HL-60 (cell line): Measurements from ENCODE around the gene PGR.

Experiments
- CTCF ChIP-seq: IDR thresholded peaks from one replicate; pipeline ENCODE4 v1.5.1; 2011; ENCODE audit warnings: low read length, control low read depth, inconsistent platforms; ENCODE audit not compliant: insufficient read depth
- POLR2AphosphoS5 ChIP-seq: IDR thresholded peaks from 2 replicates; pipeline ENCODE4 v1.6.1; 2012; ENCODE audit warnings: low read depth
- REST ChIP-seq: IDR thresholded peaks from 2 replicates; pipeline ENCODE4 v1.6.1; 2012; ENCODE audit warnings: low read depth; ENCODE audit not compliant: insufficient replicate concordance

- TF ChIP-seq POLR2AphosphoS5 (no peak), CTCF (no peak), REST (no peak)
Measured at GRCh38 chr11:101010899-101011298, 118.7 kb downstream of the PGR start.
